Stimulated activated CD8-positive, alpha-beta memory T cell treated with anti-CD3 and anti-CD28 coated beads, Interleukin-12 subunit alpha, Interleukin-12 subunit beta, amount 100 ng/mL, for 1 hour (primary cell): ENCODE measurements around the gene NTSR1.

ENCODE experiments used
- DNase-seq: peaks from one replicate; pipeline ENCODE4 v3.0.0-alpha.2; 2020; ENCODE audit warnings: low read depth

Gene NTSR1

GRCh38 chr20:62772103-62772611, 63.5 kb downstream of the NTSR1 start:
- no peak for DNase-seq

- DNase-seq: no peak
These were observed 64.0 kb downstream of the NTSR1 start for GRCh38 chr20:62772619-62772989.

- no peak for DNase-seq
These were observed 64.6 kb downstream of the NTSR1 start for GRCh38 chr20:62772990-62773844.

GRCh38 chr20:62773845-62774714, 65.4 kb downstream of the NTSR1 start:
- no peak for DNase-seq

- no peak for DNase-seq
These were observed 66.1 kb downstream of the NTSR1 start for GRCh38 chr20:62774762-62775161.

GRCh38 chr20:62775206-62775605, 66.6 kb downstream of the NTSR1 start:
- no peak for DNase-seq

GRCh38 chr20:62776035-62776691, 67.5 kb downstream of the NTSR1 start:
- no peak for DNase-seq

GRCh38 chr20:62776692-62777527, 68.3 kb downstream of the NTSR1 start:
- DNase-seq: no peak

- no peak for DNase-seq
These were observed 68.8 kb downstream of the NTSR1 start for GRCh38 chr20:62777528-62777830.

GRCh38 chr20:62778058-62778457, 69.4 kb downstream of the NTSR1 start:
- DNase-seq: no peak

GRCh38 chr20:62778601-62779416, 70.2 kb downstream of the NTSR1 start:
- no peak for DNase-seq

GRCh38 chr20:62779417-62779685, 70.7 kb downstream of the NTSR1 start:
- no peak for DNase-seq

GRCh38 chr20:62780204-62780603, 71.6 kb downstream of the NTSR1 start:
- no peak for DNase-seq

- no peak for DNase-seq
These were observed 72.1 kb downstream of the NTSR1 start for GRCh38 chr20:62780696-62781095.

GRCh38 chr20:62782149-62782892, 73.7 kb downstream of the NTSR1 start:
- DNase-seq: no peak

- DNase-seq: no peak
These were observed 74.2 kb downstream of the NTSR1 start for GRCh38 chr20:62782893-62783278.

- DNase-seq: no peak
These were observed 75.9 kb downstream of the NTSR1 start for GRCh38 chr20:62784497-62784896.

GRCh38 chr20:62785393-62785792, 76.8 kb downstream of the NTSR1 start:
- no peak for DNase-seq

GRCh38 chr20:62786157-62786556, 77.5 kb downstream of the NTSR1 start:
- DNase-seq: no peak

- no peak for DNase-seq
These were observed 78.7 kb downstream of the NTSR1 start for GRCh38 chr20:62787321-62787720.
